RCC 7860 (cell line): ENCODE measurements around the gene HTR3A.

ENCODE experiments used
- DNase-seq: peaks from one replicate; pipeline ENCODE4 v3.0.0-alpha.2; 2015; ENCODE audit warnings: low spot score
- FAIRE-seq: peaks from 2 replicates; lab custom pipeline; 2012; peaks lifted over from hg19 to GRCh38; lab: Jason Lieb, UNC

Gene HTR3A

DNA sequence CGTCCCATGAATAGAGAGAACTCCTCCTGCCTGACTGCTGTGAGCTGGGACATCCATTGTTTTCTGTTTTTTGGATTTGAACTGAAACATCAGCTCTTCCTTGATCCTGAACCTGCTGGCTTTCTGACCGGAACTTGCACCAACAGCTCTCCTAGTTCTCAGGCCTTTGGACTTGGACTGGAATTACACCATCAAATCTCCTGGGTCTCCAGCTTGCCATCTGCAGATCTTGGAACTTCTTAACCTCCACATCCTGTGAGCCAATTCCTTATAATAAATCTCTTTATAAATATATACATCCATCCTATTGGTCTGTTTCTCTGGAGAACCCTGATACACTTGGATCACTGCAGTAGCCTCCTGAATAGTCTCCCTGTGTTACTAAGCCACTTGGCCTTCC is 42.1 kb downstream of the HTR3A start:
- DNase-seq: no peak
- FAIRE-seq: no peak

DNA sequence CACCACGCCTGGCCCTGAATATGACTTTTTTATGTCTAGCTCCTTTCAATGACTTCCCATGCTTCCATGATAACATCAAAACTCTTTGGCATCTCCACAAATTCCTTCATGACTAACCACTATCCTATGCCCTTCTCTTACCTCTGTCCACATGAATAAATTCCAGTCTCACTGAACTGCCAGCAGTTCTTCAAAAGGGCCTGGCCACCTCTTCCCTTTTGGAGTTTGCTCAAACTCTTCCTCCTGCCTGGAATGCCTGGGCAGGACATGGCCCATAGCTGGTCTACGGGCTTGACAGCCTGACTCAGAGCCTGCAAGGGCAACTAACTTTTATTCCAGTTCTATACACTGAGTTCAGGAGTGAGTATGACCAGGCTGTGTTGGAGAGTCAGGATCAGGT is 42.8 kb downstream of the HTR3A start:
- DNase-seq (no peak), FAIRE-seq (no peak)

DNA sequence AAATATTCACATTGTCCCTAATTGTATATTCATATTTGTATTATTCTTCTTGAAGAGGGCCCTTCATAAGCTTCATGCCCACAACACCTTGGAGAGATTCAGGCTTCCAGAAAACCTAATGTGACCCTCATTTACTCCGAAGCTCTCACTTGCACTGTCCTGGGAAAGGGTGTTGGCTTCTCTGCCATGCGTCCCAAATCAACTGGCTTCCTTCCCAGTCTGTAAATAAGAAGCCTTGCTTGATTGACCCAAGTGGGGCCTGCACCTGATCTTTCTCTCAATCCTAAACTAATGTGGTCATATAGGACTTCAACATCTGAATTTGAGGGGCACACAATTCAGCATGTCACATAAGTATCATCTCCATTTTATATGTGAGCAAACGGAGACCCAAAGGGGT is 44.1 kb downstream of the HTR3A start:
- DNase-seq (no peak), FAIRE-seq (no peak)

DNA sequence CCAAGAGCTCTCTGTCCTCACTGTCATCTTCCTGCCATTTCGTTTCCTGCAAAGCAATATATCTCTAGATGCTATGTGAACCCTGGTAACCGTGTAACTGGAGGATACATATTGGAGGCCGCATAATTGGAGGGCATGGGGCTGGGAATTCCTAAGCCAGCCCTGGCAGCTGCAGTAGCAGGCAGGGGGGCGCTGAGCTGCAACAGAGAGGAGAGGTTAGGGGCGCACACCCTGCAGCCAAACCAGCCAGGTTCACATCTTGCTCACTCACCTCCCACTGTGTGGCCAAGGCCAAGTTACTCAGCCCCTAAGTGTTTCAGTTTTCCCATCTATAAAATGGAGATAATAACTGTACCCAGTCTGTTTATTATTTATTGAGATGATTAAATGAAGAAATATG is 44.7 kb downstream of the HTR3A start:
- no peak for DNase-seq
- FAIRE-seq: no peak

DNA sequence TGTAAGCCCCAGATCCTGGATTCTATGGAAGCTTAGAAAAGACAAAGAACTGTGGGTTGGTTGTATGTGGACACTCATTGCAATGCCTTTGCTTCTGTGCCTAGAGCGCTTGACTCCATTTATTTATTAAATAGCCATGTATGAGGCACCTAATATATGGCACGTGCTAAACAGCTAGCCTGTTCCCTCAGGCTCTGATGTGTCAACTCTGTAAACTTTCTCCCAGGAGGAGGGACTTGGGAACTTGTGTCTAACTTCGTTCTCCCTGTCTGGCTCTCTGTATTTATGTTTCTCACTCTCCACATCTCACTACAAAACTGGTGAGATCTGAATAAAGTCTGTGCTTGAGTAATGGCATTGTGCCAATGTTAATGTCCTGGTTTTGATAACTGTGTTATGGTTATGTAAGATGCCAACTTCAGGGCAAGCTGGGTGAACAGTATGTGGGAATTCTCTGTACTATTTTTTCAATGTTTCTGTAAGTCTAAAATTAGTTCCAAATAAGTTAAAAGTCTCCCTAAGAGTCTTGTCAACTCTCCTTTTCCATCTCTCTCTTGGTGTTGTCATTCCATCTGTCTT is 50.5 kb downstream of the HTR3A start:
- DNase-seq (no peak), FAIRE-seq (no peak)

DNA sequence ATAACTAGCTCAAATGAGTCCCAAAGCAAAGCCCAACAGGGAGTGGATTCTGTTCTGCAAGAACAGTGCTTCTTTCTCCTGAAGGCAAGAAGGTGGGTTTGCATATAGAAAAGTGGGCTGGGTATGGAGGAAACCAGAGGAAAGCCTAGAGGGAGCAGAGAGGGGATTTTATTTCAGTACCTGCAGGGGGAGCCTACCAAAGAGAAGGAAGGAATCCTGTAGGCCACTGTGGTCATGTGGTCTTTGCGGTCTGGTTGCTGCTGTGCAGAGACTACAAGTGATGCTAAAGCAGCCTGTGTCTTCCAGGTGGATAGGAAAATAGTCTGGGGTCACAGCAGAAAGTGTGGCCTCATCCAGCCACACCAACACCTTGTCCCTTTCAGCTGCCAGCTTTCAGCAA is 51.4 kb downstream of the HTR3A start:
- no peak for FAIRE-seq

DNA sequence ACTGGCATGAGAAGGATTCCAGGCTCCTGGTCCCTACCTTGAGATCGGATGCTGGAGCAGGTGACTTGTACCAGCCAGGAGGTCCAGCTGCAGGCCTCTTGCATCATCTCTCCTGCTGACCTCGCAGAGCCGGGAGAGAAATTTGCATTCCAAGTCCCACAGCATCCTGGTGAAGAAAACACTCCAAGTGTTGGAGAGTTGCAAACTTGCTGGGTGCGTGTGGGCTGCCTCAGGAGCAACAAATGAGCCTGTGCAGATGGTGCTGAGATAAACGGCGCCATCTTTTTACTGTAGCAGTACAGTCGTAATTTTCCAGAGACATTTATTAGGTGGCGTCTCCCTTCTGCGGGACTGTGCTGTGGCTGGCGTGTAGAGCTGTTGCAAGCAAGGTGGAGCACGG is 52.5 kb downstream of the HTR3A start:
- no peak for FAIRE-seq
- DNase-seq: no peak

More for the DNA sequence above, 51.4 kb downstream of the HTR3A start:
- no peak for DNase-seq

DNA sequence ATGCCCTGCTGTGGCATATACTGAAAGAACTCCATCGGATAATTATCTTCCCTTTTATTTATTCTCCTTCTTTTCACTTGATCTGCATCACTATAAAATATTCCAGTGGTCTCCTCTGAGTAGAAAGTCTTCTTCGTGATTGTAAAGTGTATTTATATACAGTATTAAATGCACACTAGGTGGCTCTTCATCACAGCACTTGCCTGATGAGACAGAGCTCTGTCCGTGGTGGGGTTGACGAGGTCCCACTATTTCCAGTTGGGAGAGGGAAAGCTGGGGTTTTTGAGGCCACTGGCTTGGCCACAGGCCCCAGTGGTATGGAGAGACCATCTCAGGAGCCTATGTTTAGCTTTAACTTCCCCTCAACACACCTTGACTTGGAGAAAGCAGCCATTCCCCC is 53.0 kb downstream of the HTR3A start:
- FAIRE-seq (no peak), DNase-seq (no peak)

DNA sequence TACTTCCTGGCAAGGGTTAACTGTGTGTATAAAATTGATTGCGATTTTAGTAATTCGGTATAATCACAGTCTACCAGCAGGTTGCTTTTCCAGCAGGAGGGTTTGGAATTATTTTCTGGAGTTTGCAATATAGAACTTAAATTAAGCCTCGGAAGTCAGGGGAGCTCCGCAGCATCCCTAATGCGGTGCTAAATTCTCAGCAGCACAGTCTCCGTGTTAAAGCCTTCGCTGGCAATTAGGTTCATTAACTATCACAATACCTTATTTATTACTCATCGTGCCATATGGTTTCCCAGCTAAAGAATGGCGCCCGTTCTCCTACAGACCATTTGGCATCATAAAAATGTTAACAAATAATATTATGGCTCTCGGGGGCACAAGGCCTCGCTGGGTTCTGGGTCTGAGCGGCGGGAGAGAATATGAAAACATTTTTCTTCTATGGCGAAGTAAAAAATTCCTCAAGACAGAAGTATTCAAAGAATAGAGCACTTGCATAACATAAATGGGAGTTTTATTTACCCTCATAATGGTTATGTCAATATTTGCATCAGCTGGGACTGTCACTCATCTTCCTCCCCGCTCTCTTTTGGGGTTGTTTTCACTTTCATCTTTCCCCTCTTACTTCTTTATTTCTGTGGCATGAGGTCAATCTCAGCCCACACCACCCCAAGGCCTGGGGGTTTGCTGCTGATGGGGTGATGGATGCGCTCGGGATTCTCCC is 56.5 kb downstream of the HTR3A start:
- DNase-seq (no peak), FAIRE-seq (no peak)

DNA sequence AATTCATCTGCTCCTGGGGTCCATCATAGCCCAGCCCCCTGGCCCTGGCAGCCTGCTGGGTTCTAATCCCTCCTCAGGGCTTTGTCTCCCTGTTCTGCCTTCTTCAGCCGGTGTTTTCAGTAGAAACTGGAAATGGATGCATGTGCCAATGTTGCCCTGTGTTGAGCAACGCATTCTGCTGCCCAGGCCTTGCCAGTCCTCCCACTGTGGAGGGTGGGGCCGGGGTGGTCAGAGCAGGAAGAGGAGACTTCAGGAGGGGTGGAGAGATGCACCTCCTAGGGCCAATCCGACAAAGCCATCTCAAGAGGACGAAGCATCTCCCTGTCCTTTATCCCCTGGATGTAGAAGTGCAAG is 57.0 kb downstream of the HTR3A start:
- DNase-seq (no peak), FAIRE-seq (no peak)

DNA sequence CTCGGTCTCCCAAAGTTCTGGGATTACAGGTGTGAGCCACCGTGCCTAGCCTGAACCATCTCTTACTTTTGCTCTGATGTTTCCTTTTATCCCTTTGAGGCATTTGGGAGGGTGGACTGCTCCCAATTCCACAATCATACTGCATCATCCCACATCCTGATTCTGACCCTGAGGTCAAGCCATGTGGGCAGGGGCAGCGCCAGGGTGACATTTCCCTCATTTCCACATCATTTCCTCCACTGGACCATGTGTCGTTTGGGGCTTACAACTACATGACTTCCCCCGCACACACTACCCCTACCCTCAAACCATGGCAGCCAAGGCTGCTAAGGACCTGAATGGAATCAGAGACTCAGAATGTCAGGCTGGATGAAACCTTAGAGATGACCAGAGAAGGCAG is 58.2 kb downstream of the HTR3A start:
- no peak for FAIRE-seq
- DNase-seq: no peak

DNA sequence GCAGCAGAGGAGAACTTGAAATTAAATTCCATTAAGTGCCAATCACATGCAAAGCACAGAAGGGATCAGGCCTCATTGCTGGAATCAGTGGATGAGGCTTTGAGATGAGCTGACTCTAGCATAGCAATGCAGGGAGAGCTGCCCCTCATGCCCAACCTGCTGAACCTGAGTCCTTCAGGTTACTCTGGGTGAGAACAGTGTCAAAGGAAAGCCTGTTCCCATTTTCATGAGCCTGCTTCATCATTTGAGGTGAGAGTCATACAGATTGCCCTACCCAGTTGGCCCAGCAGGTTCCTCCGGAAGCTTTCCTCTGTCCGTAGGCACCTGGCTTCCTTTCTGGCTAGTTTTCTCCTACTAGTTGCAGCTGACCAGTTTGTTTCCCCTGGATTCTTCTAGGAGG is 58.7 kb downstream of the HTR3A start:
- DNase-seq (no peak), FAIRE-seq (no peak)

DNA sequence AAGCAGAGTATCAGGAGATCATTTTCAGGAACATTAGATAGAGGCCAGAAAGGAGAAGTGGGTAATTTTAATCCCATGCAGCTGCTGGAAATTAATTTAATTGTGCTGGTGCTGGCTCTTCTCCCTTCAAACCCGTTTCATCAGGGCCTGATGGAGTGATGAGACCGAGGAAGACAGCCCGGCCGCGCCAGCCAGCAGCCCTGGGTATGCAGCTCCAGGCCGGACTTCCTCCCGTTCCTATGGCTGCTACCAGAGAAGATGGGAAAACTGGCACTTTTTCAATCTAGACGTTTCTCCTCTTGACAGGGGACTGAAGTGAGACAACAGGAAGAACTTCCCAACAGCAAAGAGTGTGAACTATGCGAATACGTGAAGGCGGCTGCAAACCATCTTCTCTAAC is 60.0 kb downstream of the HTR3A start:
- DNase-seq: no peak
- FAIRE-seq: no peak

DNA sequence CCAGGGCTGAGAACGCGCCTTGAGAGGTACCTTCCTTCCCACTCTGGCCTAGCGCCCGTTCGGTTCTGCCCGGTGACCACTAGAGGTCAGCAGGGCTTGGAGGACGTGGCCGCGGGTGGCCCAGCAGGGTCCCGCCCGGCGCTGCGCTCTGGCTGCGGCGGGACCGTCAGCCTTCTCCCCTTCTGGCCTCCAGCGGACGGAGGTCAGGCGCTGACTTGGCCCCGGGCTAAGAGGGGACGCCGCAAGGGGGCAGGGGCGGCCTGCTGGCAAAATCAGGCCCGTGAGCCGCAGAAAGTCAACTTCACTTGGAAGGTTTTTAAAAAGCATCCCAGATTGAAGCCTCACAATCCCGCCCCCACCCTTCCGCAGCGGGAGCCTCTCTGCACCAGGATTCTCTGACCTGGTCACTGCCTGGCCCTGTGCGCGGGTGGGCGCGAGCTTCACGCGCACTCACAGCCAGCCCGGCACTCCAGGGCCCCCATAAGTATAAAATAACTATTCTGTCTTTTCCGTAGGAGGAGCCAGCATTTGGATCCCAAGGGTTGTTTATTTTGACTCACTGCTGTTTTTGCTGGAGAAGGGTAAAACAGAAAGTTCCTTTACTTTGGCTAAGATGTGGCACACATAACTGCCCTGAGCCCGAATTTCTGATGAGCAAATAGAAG is 61.4 kb downstream of the HTR3A start:
- no peak for FAIRE-seq
- peak; percentile 14 for DNase-seq

DNA sequence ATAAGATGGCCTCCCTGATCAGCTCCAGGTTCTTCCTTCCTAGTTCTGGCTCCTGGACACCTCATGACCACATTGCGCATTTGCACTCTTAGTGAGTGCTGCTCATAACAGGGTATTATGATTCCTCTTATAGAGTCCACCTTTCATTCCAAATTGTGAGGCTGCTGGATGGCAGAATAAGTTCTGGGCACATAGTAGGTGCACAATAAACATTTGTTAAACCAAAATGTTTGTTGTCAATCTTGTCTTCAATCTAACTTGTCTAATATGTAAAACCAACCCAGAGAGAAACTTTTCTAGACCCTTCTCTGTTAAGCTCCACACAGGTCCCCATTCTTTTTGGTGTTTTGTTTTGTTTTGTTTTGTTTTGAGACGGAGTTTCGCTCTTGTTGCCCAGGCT is 62.0 kb downstream of the HTR3A start:
- FAIRE-seq: no peak
- no peak for DNase-seq

DNA sequence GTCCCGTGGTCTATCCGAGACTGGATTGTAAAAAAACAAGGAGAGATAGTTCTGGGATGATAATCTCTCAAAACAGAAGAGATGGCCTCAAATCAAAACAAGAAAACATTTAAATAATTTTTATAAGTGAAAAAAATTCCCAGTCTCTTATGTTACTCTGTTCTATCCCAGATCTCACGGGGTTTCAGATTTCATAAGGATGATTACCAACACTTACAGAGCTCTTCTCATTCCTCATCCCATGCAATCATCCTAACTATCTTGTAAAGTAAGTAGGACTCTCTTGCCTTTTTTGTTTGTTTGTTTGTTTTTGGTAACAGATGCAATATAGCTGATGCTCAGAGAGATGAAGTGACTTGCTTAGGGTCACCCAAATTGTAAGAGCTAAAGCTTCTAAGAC is 64.6 kb downstream of the HTR3A start:
- no peak for DNase-seq
- FAIRE-seq: no peak
